ENCODE measurements around the gene BAIAP3. TPM values are rescaled to one million over a fixed set of nuclear protein-coding genes. Genes with fewer than 3 reads are reported as not detected.

Gene BAIAP3
- total RNA-seq, 4 donors from 2014 or later = 0.59 to 5.5 (median 3.5) TPM

DNA sequence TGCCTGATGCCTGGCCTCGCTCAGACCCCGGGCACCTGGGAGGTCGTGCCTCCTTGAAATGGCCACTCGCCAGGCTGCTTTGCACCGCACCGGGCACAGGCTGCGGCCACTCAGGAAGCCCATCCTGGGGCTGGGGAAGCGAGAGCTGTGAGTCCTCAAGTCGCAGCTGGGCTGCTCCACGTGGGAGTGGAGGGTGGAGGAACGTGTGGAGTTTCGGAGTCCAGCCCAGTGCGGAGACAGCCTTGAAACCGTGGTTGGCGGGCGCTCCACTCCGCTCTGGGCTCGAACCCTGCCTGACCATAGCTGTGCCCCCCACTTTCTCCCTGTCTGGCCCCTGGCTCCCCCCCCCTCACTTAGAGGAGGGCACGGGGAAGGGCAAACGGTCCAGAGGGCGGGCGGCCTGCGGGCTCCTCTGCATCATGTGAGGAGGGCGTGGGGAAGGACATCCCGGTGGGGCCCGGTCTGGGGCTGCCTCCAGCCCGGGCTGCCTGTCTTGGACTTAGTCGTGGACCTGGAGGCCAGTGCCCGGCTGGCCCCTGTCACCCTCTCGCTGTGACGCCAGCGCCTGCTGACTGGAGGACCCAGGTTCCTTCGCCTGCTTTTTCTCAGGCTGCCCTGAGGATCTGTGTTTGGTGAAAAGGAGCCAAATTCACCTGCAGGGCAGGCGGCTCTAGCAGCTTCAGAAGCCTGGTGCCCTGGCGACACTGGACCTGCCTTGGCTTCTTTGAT lies 21.5 kb upstream of the BAIAP3 start:
- H3K4me3 ChIP-seq = peak overlapping the region; percentile 57 to 73
- H3K27me3 ChIP-seq = no peaks in the 10 kb centered on the region
- no peak for DNase-seq
- H3K4me1 ChIP-seq = peaks cover 0 to 38% of the 10 kb centered on the region in 2 donors
- TF ChIP-seq POLR2A (IDR thresholded peaks at IDR 0.05) = no peak
- TF ChIP-seq, protein P1, sequence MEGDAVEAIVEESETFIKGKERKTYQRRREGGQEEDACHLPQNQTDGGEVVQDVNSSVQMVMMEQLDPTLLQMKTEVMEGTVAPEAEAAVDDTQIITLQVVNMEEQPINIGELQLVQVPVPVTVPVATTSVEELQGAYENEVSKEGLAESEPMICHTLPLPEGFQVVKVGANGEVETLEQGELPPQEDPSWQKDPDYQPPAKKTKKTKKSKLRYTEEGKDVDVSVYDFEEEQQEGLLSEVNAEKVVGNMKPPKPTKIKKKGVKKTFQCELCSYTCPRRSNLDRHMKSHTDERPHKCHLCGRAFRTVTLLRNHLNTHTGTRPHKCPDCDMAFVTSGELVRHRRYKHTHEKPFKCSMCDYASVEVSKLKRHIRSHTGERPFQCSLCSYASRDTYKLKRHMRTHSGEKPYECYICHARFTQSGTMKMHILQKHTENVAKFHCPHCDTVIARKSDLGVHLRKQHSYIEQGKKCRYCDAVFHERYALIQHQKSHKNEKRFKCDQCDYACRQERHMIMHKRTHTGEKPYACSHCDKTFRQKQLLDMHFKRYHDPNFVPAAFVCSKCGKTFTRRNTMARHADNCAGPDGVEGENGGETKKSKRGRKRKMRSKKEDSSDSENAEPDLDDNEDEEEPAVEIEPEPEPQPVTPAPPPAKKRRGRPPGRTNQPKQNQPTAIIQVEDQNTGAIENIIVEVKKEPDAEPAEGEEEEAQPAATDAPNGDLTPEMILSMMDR (IDR thresholded peaks at IDR 0.05) = no peak
- intact Hi-C loops (cut with DNase I; ENCODE audit: low total_unique reads) = no loop called here
- H3K9me3 ChIP-seq = no peaks in the 10 kb centered on the region
- H3K27ac ChIP-seq = no peak overlapping the region
- no peaks in the 10 kb centered on the region for H3K36me3 ChIP-seq

DNA sequence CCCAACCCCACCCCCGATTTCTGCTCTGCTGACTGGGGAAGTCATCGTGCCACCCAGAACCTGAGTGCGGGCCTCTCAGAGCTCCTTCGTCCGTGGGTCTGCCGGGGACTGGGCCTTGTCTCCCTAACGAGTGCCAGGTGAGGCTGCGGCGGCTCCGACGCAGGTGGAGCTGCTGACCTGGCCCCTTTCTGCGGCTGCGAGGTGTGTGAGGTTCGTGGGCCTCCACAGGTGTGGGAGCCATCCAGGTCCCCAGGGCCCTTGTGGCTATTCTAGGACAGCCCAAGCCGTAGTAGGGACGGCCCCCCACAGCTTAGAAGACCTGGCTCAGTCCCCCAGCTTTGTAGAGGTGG lies 21.0 kb upstream of the BAIAP3 start:
- intact Hi-C loops (cut with DNase I; ENCODE audit: low total_unique reads) = no loop called here
- H3K36me3 ChIP-seq = no peaks in the 10 kb centered on the region
- H3K4me3 ChIP-seq = peak overlapping the region in 1 of 2 donors; percentile 57

DNA sequence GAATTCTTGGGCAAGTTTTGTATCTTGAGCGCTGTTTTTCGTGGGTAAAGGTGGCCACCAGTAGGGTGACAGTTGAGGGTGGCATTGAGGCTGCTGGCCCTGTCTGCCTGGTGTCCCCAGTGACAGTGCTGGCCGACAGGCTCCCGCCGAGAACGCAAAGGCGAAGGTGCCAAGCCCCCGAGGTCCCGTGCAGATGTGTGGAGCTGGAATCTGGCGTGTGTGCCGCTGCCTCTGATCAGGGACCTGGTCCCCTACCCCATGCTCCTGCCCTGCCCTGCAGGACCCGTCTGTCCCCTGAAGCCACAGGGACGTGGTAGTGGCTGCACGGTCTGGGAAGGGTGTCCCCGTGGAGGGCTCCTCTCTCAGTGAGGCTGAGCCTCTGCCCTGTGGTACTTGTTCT lies 20.5 kb upstream of the BAIAP3 start:
- no peak overlapping the region for H3K27ac ChIP-seq
- intact Hi-C loops (cut with DNase I; ENCODE audit: low total_unique reads) = no loop called here
- H3K27me3 ChIP-seq = no peaks in the 10 kb centered on the region
- H3K9me3 ChIP-seq = no peaks in the 10 kb centered on the region
- no peak for TF ChIP-seq POLR2A (IDR thresholded peaks at IDR 0.05)
- TF ChIP-seq, protein P1 (IDR thresholded peaks at IDR 0.05) = no peak
- peaks cover 0 to 38% of the 10 kb centered on the region in 2 donors for H3K4me1 ChIP-seq
- H3K36me3 ChIP-seq = no peaks in the 10 kb centered on the region
- no peak overlapping the region for H3K4me3 ChIP-seq
- no peak for DNase-seq

More for the DNA sequence above, 21.0 kb upstream of the BAIAP3 start:
- Histone ChIP-seq H3K27ac (no peak overlapping the region), H3K27me3 (no peaks in the 10 kb centered on the region), H3K4me1 (peaks cover 0 to 38% of the 10 kb centered on the region in 2 donors), H3K9me3 (no peaks in the 10 kb centered on the region)
- no peak for DNase-seq
- TF ChIP-seq, protein P1 (IDR thresholded peaks at IDR 0.05) = no peak

DNA sequence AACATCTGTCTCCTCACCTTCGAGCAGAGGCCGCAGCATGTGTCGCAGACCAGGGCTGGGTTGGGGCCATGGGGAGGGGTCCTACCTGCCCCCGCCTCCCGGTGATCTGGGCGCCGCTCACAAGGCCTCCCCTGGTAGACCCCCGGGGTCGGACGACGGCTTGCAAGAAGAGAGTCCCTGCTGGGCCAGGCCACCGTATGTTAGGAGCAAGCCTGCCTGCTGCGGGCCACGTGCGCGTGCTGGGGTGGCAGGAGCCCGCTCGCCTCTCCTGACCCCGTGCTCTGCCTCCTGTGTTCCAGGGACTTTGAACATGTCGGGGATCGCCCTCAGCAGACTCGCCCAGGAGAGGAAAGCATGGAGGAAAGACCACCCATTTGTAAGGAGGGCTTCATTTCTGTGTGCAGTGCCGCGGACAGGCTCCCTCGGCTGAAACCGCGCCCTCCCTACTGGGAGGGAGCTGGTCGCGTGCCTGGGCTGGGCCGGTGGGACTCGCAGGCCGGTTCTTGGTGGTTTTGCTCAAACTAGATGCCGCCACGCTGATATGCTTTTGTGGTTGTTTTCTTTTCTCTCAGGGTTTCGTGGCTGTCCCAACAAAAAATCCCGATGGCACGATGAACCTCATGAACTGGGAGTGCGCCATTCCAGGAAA lies 19.6 kb upstream of the BAIAP3 start:
- peaks cover 0 to 38% of the 10 kb centered on the region in 2 donors for H3K4me1 ChIP-seq

More for the DNA sequence above, 19.6 kb upstream of the BAIAP3 start:
- H3K27me3 ChIP-seq = no peaks in the 10 kb centered on the region
- intact Hi-C loops (cut with DNase I; ENCODE audit: low total_unique reads) = no loop called here
- TF ChIP-seq, protein P1 (IDR thresholded peaks at IDR 0.05) = no peak
- no peak for TF ChIP-seq POLR2A (IDR thresholded peaks at IDR 0.05)
- H3K36me3 ChIP-seq = no peaks in the 10 kb centered on the region
- no peak for DNase-seq
- H3K27ac ChIP-seq = no peak overlapping the region
- H3K9me3 ChIP-seq = no peaks in the 10 kb centered on the region
- H3K4me3 ChIP-seq = no peak overlapping the region
